GM21619 (cell line): ENCODE measurements around the gene BTN3A1.
A peak's percentile ranks its signal among the peaks of the same experiment; 100 is the strongest.
"Not testable (repeated sequence)": the region's sequence is repeated elsewhere in the genome, so short reads cannot be mapped to it uniquely, and the experiment has no call there.

Source experiments
- ATAC-seq: cut with Tn5 transposase; IDR thresholded peaks from one replicate; pipeline ENCODE4 v1.9.1; 2021; ENCODE audit not compliant: unreplicated experiment

BTN3A1 gene

GRCh38 chr6:26439151-26440125, 37.4 kb downstream of the BTN3A1 start:
- no peak for ATAC-seq

GRCh38 chr6:26440977-26441358, 38.9 kb downstream of the BTN3A1 start:
- ATAC-seq: no peak

- ATAC-seq: no peak
Observed at GRCh38 chr6:26441977-26442376, 39.9 kb downstream of the BTN3A1 start.

- ATAC-seq: peak; percentile 80
Observed at GRCh38 chr6:26445934-26446667, 44.0 kb downstream of the BTN3A1 start.

GRCh38 chr6:26447257-26447656, 45.2 kb downstream of the BTN3A1 start:
- no peak for ATAC-seq

GRCh38 chr6:26450240-26450639, 48.2 kb downstream of the BTN3A1 start:
- no peak for ATAC-seq

- no peak for ATAC-seq
Observed at GRCh38 chr6:26452631-26453235, 50.7 kb downstream of the BTN3A1 start.

- ATAC-seq: no peak
Observed at GRCh38 chr6:26454631-26455030, 52.6 kb downstream of the BTN3A1 start.

- ATAC-seq: no peak
Observed at GRCh38 chr6:26455357-26455970, 53.4 kb downstream of the BTN3A1 start.

- peak; percentile 24 for ATAC-seq
Observed at GRCh38 chr6:26457264-26457805, 55.3 kb downstream of the BTN3A1 start.

GRCh38 chr6:26457806-26458688, 56.0 kb downstream of the BTN3A1 start, which contains the start of gene BTN2A1:
BTN2A1 (plus strand) TSS chr6:26457955; CDS start chr6:26458637, 682 bp downstream.
- peak; percentile 97 for ATAC-seq

- ATAC-seq: no peak
Observed at GRCh38 chr6:26459023-26459810, 57.1 kb downstream of the BTN3A1 start.

- not testable (repeated sequence) for ATAC-seq
Observed at GRCh38 chr6:26461353-26461752, 59.3 kb downstream of the BTN3A1 start.

- ATAC-seq: no peak
Observed at GRCh38 chr6:26464014-26464413, 61.9 kb downstream of the BTN3A1 start.

- ATAC-seq: no peak
Observed at GRCh38 chr6:26464416-26465131, 62.5 kb downstream of the BTN3A1 start.
